Adrenal gland (tissue), 5 donors: ENCODE data around the gene LRRK2.

ENCODE experiments used
- CTCF ChIP-seq, 6 experiments: fragments of 450-650 bp in 4 of 6; fragments of 200-600 bp in 2 of 6; sonication (generic) in 1 of 6; IDR thresholded peaks; 1 replicate in 5 of 6; 2 replicates in 1 of 6; pipeline versions ENCODE4 v1.5.1 to v1.8.0; 2016 to 2021; ENCODE audit warnings: antibody characterized with exemption in 6 of 6, mild to moderate bottlenecking in 2 of 6, moderate library complexity in 1 of 6
- POLR2A ChIP-seq, 2 donors: fragments of 450-650 bp; IDR thresholded peaks; one replicate each; pipeline ENCODE4 v1.6.1; 2017; ENCODE audit warnings: antibody characterized with exemption in 2 of 2, mild to moderate bottlenecking in 2 of 2, moderate library complexity in 1 of 2
- donor health status: DM: no; HTN: no; CAD: no.

DNA sequence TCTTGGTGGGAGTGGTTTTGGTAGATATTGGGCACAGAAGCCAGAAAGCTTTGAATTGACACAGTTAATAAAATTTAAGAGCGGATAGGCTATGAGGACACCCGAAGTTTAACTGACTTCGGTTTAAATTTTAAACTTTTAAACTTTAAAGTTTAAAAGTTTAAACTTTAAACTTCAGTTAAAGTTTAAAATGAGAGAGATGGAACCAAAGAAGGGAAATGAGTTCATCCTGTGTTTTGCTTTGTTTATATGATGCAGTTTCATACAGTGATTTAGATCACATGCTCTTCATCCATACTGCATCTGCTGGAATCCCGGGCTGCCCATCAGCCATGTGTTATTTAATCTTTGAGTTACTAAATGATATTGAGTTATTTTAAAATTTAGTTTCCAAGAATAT is 27.2 kb upstream of the LRRK2 start:
- TF ChIP-seq CTCF (IDR thresholded peaks at IDR 0.05) (no peak), POLR2A (IDR thresholded peaks at IDR 0.05) (no peak)
